ENCODE results near the gene KCNH1. TPM values are rescaled to one million over a fixed set of nuclear protein-coding genes. Genes with fewer than 3 reads are reported as not detected.
"Not testable (repeated sequence)": the region's sequence is repeated elsewhere in the genome, so short reads cannot be mapped to it uniquely, and the experiment has no call there.

KCNH1 gene
- total RNA-seq, 1 donor from 2014 or later, result 0.10 TPM

DNA sequence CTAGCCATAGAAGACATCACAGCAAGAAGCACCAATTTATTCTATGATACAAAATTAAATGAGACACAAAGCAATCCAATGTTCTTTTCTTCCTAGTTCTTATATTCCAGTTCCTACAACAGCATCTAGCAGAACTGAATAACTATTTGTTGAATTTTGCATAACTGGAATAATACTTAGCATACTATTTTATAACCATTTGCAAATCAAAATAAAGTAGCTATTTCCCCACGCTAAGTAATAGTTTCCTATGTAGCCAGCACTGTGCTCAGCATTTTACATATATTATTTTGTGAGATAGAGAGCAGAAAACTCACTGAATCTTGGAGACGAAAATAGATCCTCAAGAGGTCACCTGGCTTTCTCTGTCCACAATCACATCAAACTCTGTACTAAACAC is 42.1 kb downstream of the KCNH1 start:
- Mint-ChIP-seq H3K36me3 (ENCODE audit: low read depth, unreplicated experiment) (no peaks in the 10 kb centered on the region), H3K4me3 (ENCODE audit: unreplicated experiment) (no peak overlapping the region), H3K27ac (ENCODE audit: unreplicated experiment) (no peak overlapping the region), H3K27me3 (ENCODE audit: unreplicated experiment) (no peaks in the 10 kb centered on the region), H3K9me3 (ENCODE audit: unreplicated experiment) (peaks cover 4% of the 10 kb centered on the region), H3K4me1 (ENCODE audit: unreplicated experiment) (peaks cover 3% of the 10 kb centered on the region)
- DNase-seq (ENCODE audit: low spot score), result no peak
- TF ChIP-seq, protein P1, sequence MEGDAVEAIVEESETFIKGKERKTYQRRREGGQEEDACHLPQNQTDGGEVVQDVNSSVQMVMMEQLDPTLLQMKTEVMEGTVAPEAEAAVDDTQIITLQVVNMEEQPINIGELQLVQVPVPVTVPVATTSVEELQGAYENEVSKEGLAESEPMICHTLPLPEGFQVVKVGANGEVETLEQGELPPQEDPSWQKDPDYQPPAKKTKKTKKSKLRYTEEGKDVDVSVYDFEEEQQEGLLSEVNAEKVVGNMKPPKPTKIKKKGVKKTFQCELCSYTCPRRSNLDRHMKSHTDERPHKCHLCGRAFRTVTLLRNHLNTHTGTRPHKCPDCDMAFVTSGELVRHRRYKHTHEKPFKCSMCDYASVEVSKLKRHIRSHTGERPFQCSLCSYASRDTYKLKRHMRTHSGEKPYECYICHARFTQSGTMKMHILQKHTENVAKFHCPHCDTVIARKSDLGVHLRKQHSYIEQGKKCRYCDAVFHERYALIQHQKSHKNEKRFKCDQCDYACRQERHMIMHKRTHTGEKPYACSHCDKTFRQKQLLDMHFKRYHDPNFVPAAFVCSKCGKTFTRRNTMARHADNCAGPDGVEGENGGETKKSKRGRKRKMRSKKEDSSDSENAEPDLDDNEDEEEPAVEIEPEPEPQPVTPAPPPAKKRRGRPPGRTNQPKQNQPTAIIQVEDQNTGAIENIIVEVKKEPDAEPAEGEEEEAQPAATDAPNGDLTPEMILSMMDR (IDR thresholded peaks at IDR 0.05; ENCODE audit: unreplicated experiment), result no peak

DNA sequence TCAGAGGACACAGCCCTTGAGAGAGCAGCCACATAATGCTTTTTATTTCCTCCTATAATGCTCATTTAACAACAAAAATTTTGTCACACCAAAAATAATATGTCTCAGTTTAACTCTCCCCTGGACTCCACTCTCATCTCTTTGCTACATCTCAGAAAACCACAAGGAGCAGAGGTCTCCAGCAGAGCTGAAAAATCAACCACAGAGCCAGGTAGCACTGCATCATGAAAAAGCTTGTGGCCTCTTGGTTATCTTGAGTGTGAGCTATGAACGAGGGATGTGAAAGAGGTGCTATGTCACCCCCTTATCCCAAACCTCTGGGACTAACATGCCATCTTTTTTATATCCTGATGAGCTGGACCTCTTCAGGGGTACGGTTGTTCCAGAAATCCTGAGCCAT is 44.4 kb downstream of the KCNH1 start:
- no peaks in the 10 kb centered on the region for H3K36me3 Mint-ChIP-seq (ENCODE audit: low read depth, unreplicated experiment)
- no peak overlapping the region for H3K4me3 Mint-ChIP-seq (ENCODE audit: unreplicated experiment)
- H3K27me3 Mint-ChIP-seq (ENCODE audit: unreplicated experiment), result no peaks in the 10 kb centered on the region
- no peak overlapping the region for H3K27ac Mint-ChIP-seq (ENCODE audit: unreplicated experiment)
- TF ChIP-seq, protein P1 (IDR thresholded peaks at IDR 0.05; ENCODE audit: unreplicated experiment), result no peak
- no peak for DNase-seq (ENCODE audit: low spot score)
- H3K4me1 Mint-ChIP-seq (ENCODE audit: unreplicated experiment), result no peaks in the 10 kb centered on the region
- peaks cover 4% of the 10 kb centered on the region for H3K9me3 Mint-ChIP-seq (ENCODE audit: unreplicated experiment)

DNA sequence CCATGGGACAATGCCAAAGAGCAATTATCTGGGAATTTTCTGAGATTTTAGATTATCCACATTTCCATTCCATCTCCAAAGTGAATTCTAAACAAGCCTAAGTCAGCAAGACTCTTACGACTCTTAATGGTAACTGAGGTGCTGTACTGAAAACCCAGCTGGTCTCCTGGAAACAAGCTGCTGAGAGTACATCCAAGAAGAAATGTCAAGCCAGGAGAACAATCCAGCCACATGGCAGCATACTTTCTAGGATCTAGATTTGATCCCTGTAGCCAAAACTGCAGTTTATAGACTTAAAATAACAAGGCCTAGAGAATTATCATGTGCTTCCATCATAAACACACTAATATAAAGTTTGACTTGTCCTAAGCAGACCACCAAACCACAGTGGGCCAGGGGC is 45.8 kb downstream of the KCNH1 start:
- TF ChIP-seq, protein P1 (IDR thresholded peaks at IDR 0.05; ENCODE audit: unreplicated experiment), result no peak
- H3K27ac Mint-ChIP-seq (ENCODE audit: unreplicated experiment), result no peak overlapping the region
- no peak overlapping the region for H3K4me3 Mint-ChIP-seq (ENCODE audit: unreplicated experiment)
- H3K36me3 Mint-ChIP-seq (ENCODE audit: low read depth, unreplicated experiment), result no peaks in the 10 kb centered on the region
- no peaks in the 10 kb centered on the region for H3K27me3 Mint-ChIP-seq (ENCODE audit: unreplicated experiment)
- no peak for DNase-seq (ENCODE audit: low spot score)
- H3K9me3 Mint-ChIP-seq (ENCODE audit: unreplicated experiment), result no peaks in the 10 kb centered on the region
- H3K4me1 Mint-ChIP-seq (ENCODE audit: unreplicated experiment), result no peaks in the 10 kb centered on the region

DNA sequence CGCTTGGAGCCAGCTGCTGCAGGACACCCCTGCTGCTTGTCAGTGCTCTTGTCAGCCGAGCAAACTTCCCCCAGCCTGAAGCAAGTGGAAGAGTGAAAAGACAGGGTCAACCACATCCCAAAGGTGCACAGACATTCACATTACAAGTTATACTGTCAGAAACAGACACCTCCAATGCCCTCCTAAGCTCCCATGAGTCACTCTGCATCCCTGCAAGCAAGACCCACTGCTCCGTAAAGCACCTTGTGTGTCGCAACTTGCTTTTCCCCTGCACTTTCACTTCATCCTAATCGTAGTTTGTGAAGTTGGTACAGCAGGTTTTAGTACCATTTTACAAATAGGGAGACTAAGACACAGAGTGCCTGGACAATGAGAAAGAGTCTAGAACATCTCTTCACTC is 51.1 kb downstream of the KCNH1 start:
- H3K4me1 Mint-ChIP-seq (ENCODE audit: unreplicated experiment), result no peaks in the 10 kb centered on the region
- no peaks in the 10 kb centered on the region for H3K27me3 Mint-ChIP-seq (ENCODE audit: unreplicated experiment)
- H3K36me3 Mint-ChIP-seq (ENCODE audit: low read depth, unreplicated experiment), result no peaks in the 10 kb centered on the region
- H3K27ac Mint-ChIP-seq (ENCODE audit: unreplicated experiment), result no peak overlapping the region
- H3K9me3 Mint-ChIP-seq (ENCODE audit: unreplicated experiment), result no peaks in the 10 kb centered on the region
- TF ChIP-seq, protein P1 (IDR thresholded peaks at IDR 0.05; ENCODE audit: unreplicated experiment), result no peak
- H3K4me3 Mint-ChIP-seq (ENCODE audit: unreplicated experiment), result no peak overlapping the region
- DNase-seq (ENCODE audit: low spot score), result no peak

DNA sequence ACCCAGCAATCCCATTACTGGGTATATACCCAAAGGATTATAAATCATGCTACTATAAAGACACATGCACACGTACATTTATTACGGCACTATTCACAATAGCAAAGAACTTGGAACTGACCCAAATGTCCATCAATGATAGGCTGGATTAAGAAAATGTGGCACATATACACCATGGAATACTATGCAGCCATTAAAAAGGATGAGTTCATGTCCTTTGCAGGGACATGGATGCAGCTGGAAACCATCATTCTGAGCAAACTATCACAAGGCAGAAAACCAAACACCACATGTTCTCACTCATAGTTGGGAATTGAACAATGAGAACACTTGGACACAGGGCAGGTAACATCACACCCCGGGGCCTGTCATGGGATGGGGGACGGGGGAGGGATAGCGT is 52.5 kb downstream of the KCNH1 start:
- not testable (repeated sequence) for DNase-seq (ENCODE audit: low spot score); H3K27ac Mint-ChIP-seq (ENCODE audit: unreplicated experiment); H3K4me1 Mint-ChIP-seq (ENCODE audit: unreplicated experiment); H3K27me3 Mint-ChIP-seq (ENCODE audit: unreplicated experiment); H3K36me3 Mint-ChIP-seq (ENCODE audit: low read depth, unreplicated experiment); H3K4me3 Mint-ChIP-seq (ENCODE audit: unreplicated experiment); H3K9me3 Mint-ChIP-seq (ENCODE audit: unreplicated experiment)

DNA sequence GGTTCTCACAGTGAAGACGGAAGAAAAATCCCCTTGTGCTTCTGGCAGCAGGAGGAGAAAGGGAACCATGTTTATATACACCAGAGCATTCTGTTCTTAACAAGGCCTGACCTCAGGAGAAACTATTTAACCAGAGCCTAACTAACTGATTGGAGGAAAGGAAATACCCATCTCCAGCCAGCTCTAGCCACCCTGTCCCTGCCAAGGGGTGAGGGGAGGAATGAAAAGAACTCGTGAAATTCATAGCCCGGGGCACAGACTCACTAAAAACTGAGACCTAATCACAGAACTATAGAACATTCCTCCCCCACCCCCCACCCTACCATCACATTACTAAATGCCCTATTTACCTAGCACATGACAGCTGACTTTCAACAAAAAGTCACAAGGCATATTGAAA is 65.0 kb downstream of the KCNH1 start:
- Mint-ChIP-seq H3K27me3 (ENCODE audit: unreplicated experiment) (no peaks in the 10 kb centered on the region), H3K9me3 (ENCODE audit: unreplicated experiment) (no peaks in the 10 kb centered on the region), H3K4me1 (ENCODE audit: unreplicated experiment) (no peaks in the 10 kb centered on the region), H3K27ac (ENCODE audit: unreplicated experiment) (no peak overlapping the region), H3K36me3 (ENCODE audit: low read depth, unreplicated experiment) (no peaks in the 10 kb centered on the region), H3K4me3 (ENCODE audit: unreplicated experiment) (no peak overlapping the region)
- DNase-seq (ENCODE audit: low spot score), result no peak
- TF ChIP-seq, protein P1 (IDR thresholded peaks at IDR 0.05; ENCODE audit: unreplicated experiment), result no peak

Data from endothelial cell (in vitro differentiated cells).